ENCODE data around the gene AIRE.

DNA sequence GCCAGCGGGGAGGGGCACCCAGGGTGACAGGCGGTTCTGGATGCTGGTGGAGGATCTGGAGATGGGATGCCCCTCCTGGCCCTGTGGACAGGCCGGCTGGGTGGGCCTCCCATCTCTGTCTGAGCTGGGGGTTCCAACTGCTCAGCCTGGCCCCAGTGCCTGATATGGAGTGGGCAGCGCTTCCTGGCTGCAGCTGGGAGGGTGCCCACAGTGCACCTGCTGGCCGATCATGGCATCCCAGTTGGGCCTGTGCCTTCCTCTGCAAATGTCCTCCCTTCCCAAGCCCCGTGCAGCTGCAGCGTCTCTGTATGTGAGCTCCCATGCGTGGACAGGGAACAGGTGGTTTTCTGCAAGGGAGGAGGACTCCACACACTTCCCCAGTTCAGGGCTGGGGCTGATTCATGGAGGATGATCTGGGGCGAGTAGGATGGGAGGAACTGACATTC lies 16.3 kb downstream of the AIRE start:
- TF ChIP-seq POLR2A (IDR thresholded peaks at IDR 0.05): no peak
- TF ChIP-seq, protein P1, sequence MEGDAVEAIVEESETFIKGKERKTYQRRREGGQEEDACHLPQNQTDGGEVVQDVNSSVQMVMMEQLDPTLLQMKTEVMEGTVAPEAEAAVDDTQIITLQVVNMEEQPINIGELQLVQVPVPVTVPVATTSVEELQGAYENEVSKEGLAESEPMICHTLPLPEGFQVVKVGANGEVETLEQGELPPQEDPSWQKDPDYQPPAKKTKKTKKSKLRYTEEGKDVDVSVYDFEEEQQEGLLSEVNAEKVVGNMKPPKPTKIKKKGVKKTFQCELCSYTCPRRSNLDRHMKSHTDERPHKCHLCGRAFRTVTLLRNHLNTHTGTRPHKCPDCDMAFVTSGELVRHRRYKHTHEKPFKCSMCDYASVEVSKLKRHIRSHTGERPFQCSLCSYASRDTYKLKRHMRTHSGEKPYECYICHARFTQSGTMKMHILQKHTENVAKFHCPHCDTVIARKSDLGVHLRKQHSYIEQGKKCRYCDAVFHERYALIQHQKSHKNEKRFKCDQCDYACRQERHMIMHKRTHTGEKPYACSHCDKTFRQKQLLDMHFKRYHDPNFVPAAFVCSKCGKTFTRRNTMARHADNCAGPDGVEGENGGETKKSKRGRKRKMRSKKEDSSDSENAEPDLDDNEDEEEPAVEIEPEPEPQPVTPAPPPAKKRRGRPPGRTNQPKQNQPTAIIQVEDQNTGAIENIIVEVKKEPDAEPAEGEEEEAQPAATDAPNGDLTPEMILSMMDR (IDR thresholded peaks at IDR 0.05): no peak

Data from uterus (tissue), 2 donors.